ENCODE measurements around the gene TJP2.

TJP2 gene

GRCh38 chr9:69172895-69173294, 1.2 kb upstream of the TJP2 start:
- ATAC-seq (ENCODE audit: low read depth) (no peak), DNase-seq (ENCODE audit: low spot score in 2 of 2) (no peak)
- Mint-ChIP-seq H3K27ac (no peak overlapping the region), H3K36me3 (no peaks in the 10 kb centered on the region), H3K4me1 (peaks cover 29% of the 10 kb centered on the region), H3K4me3 (peak overlapping the region; percentile 81), H3K9me3 (no peaks in the 10 kb centered on the region), H3K27me3 (peaks cover 26% of the 10 kb centered on the region)

- no peak overlapping the region for H3K27ac Mint-ChIP-seq
- no peaks in the 10 kb centered on the region for H3K9me3 Mint-ChIP-seq
- peaks cover 26% of the 10 kb centered on the region for H3K27me3 Mint-ChIP-seq
Measured at GRCh38 chr9:69173497-69173890, 583 bp upstream of the TJP2 start.

GRCh38 chr9:69174616-69175463, 763 bp downstream of the TJP2 start:
- peaks cover 22% of the 10 kb centered on the region for H3K4me1 Mint-ChIP-seq
- no peaks in the 10 kb centered on the region for H3K36me3 Mint-ChIP-seq
- ATAC-seq (ENCODE audit: low read depth) (peak; percentile 65), DNase-seq (ENCODE audit: low spot score in 2 of 2) (peak in 1 of 2 donors; percentile 12)
- H3K9me3 Mint-ChIP-seq: no peaks in the 10 kb centered on the region
- no peak overlapping the region for H3K27ac Mint-ChIP-seq
- peaks cover 26% of the 10 kb centered on the region for H3K27me3 Mint-ChIP-seq
- peak overlapping the region; percentile 81 for H3K4me3 Mint-ChIP-seq

More at GRCh38 chr9:69173497-69173890, 583 bp upstream of the TJP2 start:
- Mint-ChIP-seq H3K4me3 (peak overlapping the region; percentile 81), H3K4me1 (peaks cover 27% of the 10 kb centered on the region), H3K36me3 (no peaks in the 10 kb centered on the region)
- ATAC-seq (ENCODE audit: low read depth): no peak
- DNase-seq (ENCODE audit: low spot score in 2 of 2): no peak

GRCh38 chr9:69175486-69175885, 1.4 kb downstream of the TJP2 start:
- no peaks in the 10 kb centered on the region for H3K9me3 Mint-ChIP-seq
- DNase-seq (ENCODE audit: low spot score in 2 of 2) (no peak), ATAC-seq (ENCODE audit: low read depth) (peak; percentile 50)
- peaks cover 25% of the 10 kb centered on the region for H3K27me3 Mint-ChIP-seq
- H3K27ac Mint-ChIP-seq: no peak overlapping the region
- H3K4me1 Mint-ChIP-seq: peaks cover 22% of the 10 kb centered on the region
- no peaks in the 10 kb centered on the region for H3K36me3 Mint-ChIP-seq
- peak overlapping the region; percentile 81 for H3K4me3 Mint-ChIP-seq

- peaks cover 15% of the 10 kb centered on the region for H3K27me3 Mint-ChIP-seq
- no peaks in the 10 kb centered on the region for H3K9me3 Mint-ChIP-seq
- H3K4me1 Mint-ChIP-seq: peaks cover 23% of the 10 kb centered on the region
- ATAC-seq (ENCODE audit: low read depth) (no peak), DNase-seq (ENCODE audit: low spot score in 2 of 2) (no peak)
- H3K4me3 Mint-ChIP-seq: no peak overlapping the region
- no peaks in the 10 kb centered on the region for H3K36me3 Mint-ChIP-seq
- H3K27ac Mint-ChIP-seq: no peak overlapping the region
Measured at GRCh38 chr9:69176471-69177171, 2.5 kb downstream of the TJP2 start.

- peaks cover 13% of the 10 kb centered on the region for H3K27me3 Mint-ChIP-seq
- H3K36me3 Mint-ChIP-seq: no peaks in the 10 kb centered on the region
- H3K27ac Mint-ChIP-seq: no peak overlapping the region
- peaks cover 23% of the 10 kb centered on the region for H3K4me1 Mint-ChIP-seq
- no peak overlapping the region for H3K4me3 Mint-ChIP-seq
- no peaks in the 10 kb centered on the region for H3K9me3 Mint-ChIP-seq
- DNase-seq (ENCODE audit: low spot score in 2 of 2) (no peak), ATAC-seq (ENCODE audit: low read depth) (no peak)
Measured at GRCh38 chr9:69178583-69179011, 4.5 kb downstream of the TJP2 start.

GRCh38 chr9:69179037-69179436, 5.0 kb downstream of the TJP2 start:
- peaks cover 22% of the 10 kb centered on the region for H3K4me1 Mint-ChIP-seq
- no peak for DNase-seq (ENCODE audit: low spot score in 2 of 2)
- no peaks in the 10 kb centered on the region for H3K9me3 Mint-ChIP-seq
- H3K36me3 Mint-ChIP-seq: no peaks in the 10 kb centered on the region
- no peak for ATAC-seq (ENCODE audit: low read depth)
- no peak overlapping the region for H3K4me3 Mint-ChIP-seq
- H3K27ac Mint-ChIP-seq: no peak overlapping the region
- H3K27me3 Mint-ChIP-seq: peaks cover 13% of the 10 kb centered on the region

- Mint-ChIP-seq H3K4me3 (no peak overlapping the region), H3K4me1 (peaks cover 14% of the 10 kb centered on the region), H3K36me3 (no peaks in the 10 kb centered on the region), H3K27ac (no peak overlapping the region), H3K27me3 (peaks cover 7% of the 10 kb centered on the region), H3K9me3 (no peaks in the 10 kb centered on the region)
- ATAC-seq (ENCODE audit: low read depth) (no peak), DNase-seq (ENCODE audit: low spot score in 2 of 2) (no peak)
Measured at GRCh38 chr9:69180200-69180599, 6.1 kb downstream of the TJP2 start.

GRCh38 chr9:69180670-69181069, 6.6 kb downstream of the TJP2 start:
- Mint-ChIP-seq H3K36me3 (no peaks in the 10 kb centered on the region), H3K9me3 (no peaks in the 10 kb centered on the region), H3K27ac (no peak overlapping the region), H3K4me1 (peaks cover 10% of the 10 kb centered on the region), H3K27me3 (peaks cover 3% of the 10 kb centered on the region), H3K4me3 (no peak overlapping the region)
- no peak for ATAC-seq (ENCODE audit: low read depth)
- no peak for DNase-seq (ENCODE audit: low spot score in 2 of 2)

GRCh38 chr9:69181908-69182353, 7.9 kb downstream of the TJP2 start:
- Mint-ChIP-seq H3K36me3 (no peaks in the 10 kb centered on the region), H3K27me3 (no peaks in the 10 kb centered on the region), H3K4me1 (peaks cover 7% of the 10 kb centered on the region), H3K4me3 (no peak overlapping the region), H3K27ac (peak overlapping the region; percentile 17), H3K9me3 (no peaks in the 10 kb centered on the region)
- DNase-seq (ENCODE audit: low spot score in 2 of 2) (no peak), ATAC-seq (ENCODE audit: low read depth) (no peak)

- DNase-seq (ENCODE audit: low spot score in 2 of 2) (no peak), ATAC-seq (ENCODE audit: low read depth) (no peak)
- Mint-ChIP-seq H3K27me3 (no peaks in the 10 kb centered on the region), H3K9me3 (no peaks in the 10 kb centered on the region), H3K27ac (no peak overlapping the region), H3K4me3 (no peak overlapping the region), H3K4me1 (peaks cover 4% of the 10 kb centered on the region), H3K36me3 (no peaks in the 10 kb centered on the region)
Measured at GRCh38 chr9:69184266-69184665, 10.2 kb downstream of the TJP2 start.

- H3K9me3 Mint-ChIP-seq: no peaks in the 10 kb centered on the region
- H3K36me3 Mint-ChIP-seq: no peaks in the 10 kb centered on the region
- ATAC-seq (ENCODE audit: low read depth) (no peak), DNase-seq (ENCODE audit: low spot score in 2 of 2) (no peak)
- H3K27ac Mint-ChIP-seq: no peak overlapping the region
- H3K4me1 Mint-ChIP-seq: peaks cover 4% of the 10 kb centered on the region
- H3K4me3 Mint-ChIP-seq: no peak overlapping the region
- H3K27me3 Mint-ChIP-seq: no peaks in the 10 kb centered on the region
Measured at GRCh38 chr9:69186841-69187611, 12.9 kb downstream of the TJP2 start.

- H3K27ac Mint-ChIP-seq: no peak overlapping the region
Measured at GRCh38 chr9:69188975-69189374, 14.9 kb downstream of the TJP2 start.

More at GRCh38 chr9:69188975-69189374, 14.9 kb downstream of the TJP2 start:
- Mint-ChIP-seq H3K36me3 (no peaks in the 10 kb centered on the region), H3K27me3 (no peaks in the 10 kb centered on the region), H3K9me3 (no peaks in the 10 kb centered on the region), H3K4me1 (peaks cover 4% of the 10 kb centered on the region), H3K4me3 (no peak overlapping the region)
- ATAC-seq (ENCODE audit: low read depth) (no peak), DNase-seq (ENCODE audit: low spot score in 2 of 2) (no peak)

All from memory B cell (primary cell).